ENCODE results near the gene FOXQ1.
"Not testable (repeated sequence)": the region's sequence is repeated elsewhere in the genome, so short reads cannot be mapped to it uniquely, and the experiment has no call there.

The FOXQ1 gene

DNA sequence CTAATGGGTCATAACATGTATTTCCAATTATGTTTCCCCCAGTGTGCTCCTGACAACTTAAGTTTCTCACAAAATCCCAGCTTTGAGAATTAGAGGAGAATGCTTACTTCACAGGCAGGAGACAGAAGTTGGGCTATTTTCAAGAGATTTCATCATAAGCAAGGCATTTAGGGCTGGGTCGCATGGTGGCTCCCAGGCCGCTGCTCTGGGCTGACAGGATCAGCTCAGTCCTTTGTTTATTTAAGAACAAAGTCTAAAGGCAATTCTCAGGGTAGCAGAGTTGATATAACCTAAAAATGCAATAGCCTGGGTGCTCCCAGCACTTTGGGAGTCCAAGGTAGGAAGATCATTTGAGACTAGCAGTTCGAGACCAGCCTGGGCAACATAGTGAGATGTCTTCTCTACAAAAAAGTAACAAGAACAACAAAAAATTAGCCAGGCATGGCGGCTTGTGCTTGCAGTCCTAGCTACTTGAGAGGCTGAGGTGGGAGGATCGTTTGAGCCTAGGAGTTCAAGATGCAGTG lies 10.9 kb downstream of the FOXQ1 start:
- no peak for DNase-seq

DNA sequence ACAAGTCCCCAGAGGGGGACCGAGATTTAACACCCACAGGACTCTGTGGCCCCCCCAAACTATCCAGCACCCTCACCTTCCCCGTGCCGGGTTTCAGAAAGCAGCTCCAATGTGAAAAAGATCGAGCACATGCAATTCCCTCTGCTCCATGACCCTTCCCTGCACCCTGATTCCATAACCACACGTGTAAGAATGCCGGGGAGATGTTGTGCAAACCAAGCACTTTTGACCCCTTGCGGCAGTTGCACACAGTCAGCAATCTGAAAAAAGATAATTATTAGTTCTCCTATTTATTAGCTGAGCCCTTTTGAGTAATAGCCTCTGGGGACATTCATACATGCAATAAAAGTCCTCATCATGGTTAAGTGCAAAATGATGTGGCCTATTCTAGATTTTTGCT lies 13.0 kb downstream of the FOXQ1 start:
- no peak for DNase-seq

DNA sequence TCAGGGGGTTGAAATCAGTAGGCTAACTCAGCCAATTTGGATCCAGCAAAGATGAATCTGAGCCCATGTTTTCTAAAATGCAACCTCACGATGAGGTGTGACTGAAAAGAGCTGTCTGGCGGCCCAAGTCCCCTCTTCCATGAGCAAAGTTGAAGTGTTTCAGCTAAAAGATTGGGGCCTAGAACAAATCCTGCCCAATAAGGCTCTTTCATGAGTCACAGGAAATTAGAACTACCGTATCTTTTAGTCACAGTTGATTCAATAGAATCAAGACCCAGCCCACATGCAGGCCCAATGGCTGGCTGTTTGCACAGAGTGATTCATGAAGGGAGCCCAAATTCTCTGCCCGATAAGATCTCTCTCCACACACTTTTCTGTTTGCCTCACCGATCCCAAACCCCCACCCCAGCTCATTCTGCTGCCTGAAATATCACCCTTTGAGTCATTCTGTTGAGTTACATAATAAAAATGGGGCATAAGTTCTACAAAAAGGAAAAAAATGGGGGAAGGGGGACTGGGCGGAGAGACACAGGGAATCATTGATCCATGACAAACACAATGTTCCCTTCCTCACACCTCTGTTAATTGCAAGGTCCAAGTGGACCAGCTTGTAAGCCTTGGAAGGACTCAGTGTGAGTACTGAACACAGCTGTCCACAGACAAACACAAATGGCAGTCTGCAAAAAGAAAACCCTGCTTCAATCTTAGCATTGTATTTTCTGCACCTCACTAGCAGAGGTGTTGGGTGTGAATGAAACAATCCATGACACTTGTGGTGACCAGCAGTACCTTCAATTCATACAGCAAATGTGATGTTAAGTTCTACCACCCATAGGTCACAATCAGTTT lies 13.8 kb downstream of the FOXQ1 start:
- no peak for DNase-seq

DNA sequence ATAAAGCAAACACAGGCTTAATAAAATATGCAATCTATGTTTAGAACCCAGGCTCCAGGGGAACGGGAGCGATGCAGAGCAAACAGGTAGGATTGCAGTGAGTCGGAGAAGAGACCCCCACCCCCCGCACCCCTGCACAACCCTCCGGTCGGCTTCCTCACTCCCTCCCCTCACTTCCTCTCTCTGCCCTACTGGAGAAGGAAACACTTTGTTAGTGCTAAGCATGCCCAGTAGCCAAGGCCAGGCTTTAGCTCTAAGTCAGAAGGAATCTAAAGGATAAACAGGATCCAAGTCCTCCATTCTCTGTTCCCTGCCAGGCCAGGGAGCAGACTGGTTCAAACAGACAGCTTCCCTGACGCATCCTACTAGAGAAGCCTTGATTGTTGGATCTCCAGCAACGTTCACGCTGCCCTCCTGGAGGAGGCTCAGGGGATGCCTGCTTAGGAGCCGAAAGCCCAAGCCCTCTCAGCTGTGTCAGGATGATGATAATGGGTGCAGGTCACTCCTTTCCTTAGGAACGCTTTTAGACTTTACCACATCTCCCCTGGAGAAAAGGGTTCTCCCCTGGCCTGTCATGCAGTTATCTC lies 14.7 kb downstream of the FOXQ1 start:
- no peak for DNase-seq

DNA sequence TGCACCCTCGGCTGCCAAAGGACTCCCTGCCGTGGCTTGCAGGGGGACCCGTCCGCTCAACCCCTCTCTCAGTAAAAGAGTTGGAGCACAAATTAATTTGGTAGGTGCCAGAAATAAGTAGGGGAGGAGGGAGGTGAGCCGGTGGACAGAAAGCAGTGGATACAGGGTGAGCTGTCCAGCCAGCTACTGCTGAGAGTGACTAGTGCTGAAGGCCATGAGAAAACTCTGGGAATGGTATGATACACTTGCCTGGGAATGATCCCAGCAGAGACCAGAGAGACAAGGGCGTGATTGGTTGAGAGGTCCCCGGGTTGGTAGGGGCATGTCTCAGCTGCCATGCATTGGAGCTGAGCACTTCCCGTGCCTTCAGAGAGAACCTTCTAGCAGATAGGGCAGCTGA lies 15.7 kb downstream of the FOXQ1 start:
- DNase-seq = no peak

DNA sequence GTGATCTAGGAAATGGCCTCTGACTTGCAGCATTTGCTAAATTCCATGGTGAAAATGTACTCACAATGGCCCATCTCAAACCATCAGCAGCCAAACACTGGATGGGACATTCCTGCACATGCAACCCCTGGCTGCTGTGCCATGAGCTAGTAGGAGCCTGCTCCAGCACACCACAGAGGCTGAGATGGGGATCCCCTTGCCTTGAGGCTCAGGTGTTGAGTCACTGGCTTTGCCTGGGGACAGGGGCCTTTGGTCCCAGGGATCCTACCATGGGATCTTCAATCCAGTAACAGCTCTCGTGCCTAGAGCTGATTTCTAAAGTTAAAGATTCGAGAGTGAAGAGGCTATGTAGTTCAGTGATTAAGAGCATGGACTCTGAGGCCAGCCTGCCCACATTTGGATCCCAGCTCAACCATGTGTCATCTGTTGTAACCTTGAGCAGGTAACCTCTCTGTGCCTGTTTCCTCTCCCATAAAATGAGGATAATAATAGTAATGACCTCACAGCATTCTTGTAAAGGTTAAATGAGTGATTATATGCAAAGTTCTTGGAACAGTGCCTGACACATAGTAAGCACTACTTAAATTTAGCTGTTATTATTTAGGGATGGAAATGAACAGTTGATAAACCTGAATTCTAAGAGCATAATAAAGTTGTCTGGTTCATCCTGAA lies 16.4 kb downstream of the FOXQ1 start:
- DNase-seq = no peak

DNA sequence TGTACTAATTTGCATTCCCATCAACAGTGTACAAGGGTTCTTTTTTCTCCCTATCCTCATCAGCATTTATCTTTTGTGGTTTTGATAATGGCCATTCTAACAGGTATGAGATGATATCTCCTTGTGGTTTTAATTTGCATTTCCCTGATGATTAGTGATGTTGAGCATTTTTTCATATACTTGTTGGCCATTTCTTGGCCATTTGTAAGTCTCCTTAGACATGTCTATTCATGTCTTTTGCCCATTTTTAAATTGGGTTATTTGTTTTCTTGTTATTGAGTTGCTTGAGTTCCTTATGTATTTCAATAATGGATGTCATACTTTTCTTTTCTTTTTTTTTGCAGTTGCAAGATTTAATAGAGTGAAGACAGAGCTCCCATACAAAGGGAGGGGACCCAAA lies 17.8 kb downstream of the FOXQ1 start:
- DNase-seq = no peak

DNA sequence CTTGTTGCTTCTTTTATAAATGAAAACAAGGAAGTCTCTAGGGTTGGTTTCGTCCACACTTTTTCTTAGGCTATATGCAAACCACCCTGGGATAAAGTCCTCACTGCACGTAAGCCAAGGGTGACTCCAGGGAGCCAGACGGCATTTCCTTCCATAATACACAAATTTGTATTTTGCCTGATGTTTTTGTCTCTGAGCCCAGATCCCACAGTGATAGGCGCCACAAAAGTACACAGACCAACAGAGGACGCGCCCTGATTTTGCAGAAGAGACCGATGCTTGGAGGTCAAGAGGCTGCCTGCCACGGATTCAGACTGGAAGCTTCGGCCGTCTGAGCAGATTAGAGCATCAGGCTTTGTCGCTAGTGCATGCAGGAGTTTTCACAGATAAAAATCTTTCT lies 22.8 kb downstream of the FOXQ1 start:
- DNase-seq = no peak

DNA sequence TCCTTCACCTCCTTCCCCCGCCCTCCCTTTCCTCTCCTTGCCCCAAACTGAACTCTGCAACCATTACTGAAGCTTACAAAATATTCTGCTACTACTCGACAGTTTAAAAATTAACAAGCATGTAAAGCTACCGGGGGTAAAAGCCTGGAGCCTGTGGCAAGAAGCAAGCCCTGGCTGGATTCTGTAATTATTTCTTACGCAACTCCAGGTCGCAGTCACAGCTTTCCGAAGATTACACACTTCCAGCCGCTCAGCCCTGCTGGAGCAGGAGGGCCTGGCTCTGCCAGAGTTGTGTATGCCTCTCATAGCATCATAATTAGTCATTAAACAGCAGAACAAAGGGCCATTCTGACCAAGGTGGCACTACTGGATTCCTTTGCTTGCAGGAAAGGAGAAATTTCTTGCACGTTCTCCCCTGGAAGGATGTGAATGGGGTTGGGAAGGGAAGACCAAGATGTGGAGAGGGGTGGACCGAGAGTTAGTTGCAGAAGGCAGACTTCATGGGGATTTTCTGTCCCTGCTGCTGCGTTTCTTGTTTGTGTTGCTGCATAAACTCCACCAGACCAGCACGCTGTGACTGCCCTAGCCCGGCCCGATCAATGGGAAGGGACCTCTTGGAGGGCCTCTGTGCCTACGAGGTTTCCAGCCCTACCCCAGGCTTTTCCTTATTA lies 23.6 kb downstream of the FOXQ1 start:
- no peak for DNase-seq

DNA sequence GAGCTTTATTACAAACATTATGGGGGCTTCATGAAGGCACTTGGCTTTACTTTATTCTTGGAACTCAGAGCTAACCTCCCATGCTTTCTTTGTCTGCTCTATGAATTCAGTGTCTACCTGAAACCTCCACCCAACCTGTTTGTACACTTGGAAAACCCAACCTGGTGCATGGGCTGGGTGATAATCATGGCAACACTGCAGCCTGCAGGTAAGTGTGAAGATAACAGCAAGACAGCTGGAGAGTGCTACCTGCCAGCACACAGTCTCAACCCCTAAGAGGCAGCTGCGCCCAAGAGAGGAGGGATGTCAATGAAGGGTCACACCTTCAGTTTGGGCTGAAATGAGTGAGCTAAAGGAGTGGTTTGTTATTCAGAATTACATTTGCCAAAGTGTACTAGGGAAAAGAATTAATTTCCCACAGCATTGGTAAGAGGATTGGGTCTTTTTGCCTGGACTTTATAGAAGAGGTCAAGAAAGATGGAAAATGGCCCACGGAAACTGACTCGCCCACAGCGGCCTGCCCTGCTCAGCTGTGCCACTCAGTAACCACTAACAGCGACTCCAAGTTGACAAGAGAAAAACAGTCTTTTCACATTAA lies 24.4 kb downstream of the FOXQ1 start:
- DNase-seq = no peak

DNA sequence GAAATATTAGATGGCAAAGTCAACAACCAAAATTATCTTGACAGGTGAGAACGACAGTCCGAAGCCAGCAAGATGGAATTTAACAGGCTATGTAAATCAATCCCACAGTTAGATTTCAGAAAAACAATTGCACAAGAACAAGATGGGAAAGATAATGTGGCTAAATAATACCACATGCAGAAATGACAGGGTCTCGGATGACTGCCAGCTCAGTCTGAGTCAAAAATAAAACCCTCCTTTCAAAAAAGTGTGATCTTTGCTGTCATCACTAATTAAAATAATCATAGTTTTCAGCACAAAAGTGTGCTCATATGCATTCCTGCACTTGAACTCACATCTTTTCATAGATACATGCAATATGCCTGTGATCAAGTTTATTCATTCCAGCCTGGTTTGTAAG lies 25.9 kb downstream of the FOXQ1 start:
- no peak for DNase-seq

DNA sequence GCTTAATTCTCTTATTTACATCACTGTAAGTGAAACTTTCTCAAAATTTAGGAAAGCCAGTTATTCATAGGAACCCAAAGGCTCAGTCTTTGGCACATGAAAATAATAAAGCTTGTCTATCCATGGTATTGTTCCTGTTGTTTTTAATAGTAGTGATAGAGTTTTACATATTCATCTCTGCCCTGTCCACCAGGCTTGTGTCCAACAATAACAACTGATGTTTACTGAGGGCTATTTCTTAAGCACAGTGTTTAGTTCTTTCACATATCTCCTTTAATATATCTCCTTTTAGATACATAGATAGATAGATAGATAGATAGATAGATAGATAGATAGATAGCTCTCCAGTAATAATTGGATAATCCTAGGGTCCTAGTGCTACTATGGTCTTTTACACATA lies 34.2 kb downstream of the FOXQ1 start:
- no peak for DNase-seq

DNA sequence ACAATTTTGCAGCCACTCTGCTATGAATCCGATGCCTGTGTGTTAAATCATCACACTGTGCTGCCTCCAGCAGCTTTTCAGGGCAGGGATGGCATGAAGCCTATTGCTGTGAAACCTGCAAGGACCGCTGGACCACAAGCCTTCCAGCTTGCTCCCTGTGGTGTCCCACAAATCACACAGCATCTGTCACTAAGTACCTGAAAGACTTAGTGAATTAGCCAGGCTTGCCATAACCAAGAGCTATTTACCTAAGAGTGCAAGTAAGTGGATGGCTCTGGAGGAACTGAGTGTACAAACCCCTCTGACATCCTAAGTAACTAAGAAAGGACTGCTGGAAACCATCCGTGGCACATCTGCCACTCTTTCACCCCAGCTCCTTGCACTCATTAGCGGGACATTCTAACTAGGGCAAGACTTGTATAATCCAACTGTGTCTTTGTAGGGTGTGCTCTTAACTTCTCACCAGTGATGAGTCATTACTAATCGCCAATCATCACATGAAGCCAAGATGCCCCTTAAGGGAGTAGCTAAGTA lies 34.7 kb downstream of the FOXQ1 start:
- DNase-seq = no peak

DNA sequence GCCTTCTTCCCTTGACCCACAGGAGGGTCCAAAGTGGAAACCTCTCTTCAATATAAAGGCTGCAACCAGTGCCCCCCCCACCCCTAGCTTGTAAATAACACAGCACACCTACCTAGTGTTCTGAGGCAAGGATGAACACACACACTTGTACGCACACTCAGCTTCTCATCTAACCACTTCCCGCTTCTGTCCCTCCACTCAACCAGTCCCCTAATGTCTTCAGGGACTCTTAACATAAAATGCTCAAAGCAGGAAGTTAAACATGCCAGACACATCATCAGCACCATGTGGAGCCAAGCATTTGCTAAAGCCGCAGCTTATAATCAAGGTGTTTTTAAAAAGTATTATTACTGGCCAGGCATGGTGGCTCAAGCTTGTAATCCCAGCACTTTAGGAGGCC lies 35.3 kb downstream of the FOXQ1 start:
- DNase-seq = no peak

DNA sequence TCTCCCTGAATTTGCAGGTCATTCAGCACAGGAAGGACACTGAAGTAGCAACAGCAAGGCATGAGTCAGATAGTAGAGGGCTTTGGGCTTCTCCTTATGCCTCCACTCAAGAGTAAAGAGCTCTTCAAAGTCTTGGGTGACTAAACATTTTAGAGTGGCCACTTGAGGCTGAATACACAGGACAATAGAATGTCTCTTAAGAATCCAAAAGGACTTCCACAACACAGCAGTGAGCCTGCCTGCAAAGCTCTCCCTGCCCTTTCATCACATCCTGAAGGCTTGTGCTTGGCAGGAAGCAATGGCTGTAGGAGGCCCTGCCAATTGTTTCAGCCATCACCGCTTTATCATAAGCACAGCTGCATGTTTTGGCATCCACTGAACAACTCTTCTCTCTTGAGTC lies 36.8 kb downstream of the FOXQ1 start:
- no peak for DNase-seq

DNA sequence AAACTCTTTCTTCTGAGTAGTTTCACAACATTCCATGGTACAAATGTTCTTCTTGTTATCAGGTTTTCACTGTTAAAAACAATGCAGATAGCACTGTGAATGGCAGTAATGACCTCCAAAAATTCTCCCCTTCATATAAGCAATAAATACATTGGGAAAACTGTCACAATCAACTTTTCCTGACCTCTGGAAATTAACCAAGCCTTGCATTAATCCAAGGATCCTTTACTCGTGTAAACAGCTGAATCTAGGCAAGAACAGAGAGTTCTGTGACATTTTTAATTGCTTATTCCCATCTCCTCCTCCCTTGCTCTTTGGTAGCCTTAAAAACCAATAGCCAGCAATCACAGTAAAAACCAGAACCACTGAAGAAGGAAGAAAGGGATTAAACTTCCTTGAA lies 37.8 kb downstream of the FOXQ1 start:
- no peak for DNase-seq

DNA sequence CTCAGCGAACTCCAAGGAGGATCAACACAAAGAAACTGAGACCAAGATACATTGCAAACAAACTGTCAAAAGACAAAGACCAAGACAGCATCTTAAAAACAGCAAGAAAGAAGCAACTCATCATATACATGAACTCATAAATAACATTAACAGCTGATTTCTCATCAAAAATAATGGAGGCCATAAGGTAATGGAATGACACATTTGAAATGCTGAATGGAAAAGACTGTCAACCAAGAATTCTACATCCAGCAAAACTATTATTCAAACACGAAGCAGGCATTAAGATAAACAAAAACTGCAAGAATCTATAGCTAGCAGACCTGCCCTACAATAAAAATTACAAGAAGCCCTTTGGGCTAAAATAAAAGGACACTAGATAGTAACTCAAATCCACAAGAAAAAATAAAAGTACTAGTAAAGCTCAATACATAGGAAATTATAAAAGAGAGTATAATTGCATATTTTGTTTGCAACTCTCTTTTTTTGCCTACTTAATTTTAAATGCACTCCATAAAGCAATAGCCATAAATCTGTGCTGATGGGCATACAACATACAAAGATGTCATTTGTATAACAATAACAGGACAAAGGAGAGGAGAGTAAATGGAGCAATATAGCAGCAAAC lies 39.6 kb downstream of the FOXQ1 start:
- DNase-seq = no peak

DNA sequence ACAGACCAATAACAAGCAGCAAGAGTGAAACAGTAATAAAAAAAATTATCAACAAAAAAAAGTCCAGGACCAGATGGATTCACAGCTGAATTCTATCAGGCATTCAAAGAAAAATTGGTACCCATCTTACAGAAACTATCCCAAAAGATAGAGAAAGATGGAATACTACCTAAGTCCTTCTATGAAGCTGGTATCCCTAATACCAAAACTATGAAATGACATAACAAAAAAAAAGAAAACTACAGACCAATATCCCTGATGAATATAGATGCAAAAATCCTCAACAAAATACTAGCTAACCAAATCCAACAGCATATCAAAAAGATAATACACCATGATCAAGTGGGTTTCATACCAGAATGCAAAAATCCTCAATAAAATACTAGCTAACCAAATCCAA lies 43.2 kb downstream of the FOXQ1 start:
- not testable (repeated sequence) for DNase-seq

DNA sequence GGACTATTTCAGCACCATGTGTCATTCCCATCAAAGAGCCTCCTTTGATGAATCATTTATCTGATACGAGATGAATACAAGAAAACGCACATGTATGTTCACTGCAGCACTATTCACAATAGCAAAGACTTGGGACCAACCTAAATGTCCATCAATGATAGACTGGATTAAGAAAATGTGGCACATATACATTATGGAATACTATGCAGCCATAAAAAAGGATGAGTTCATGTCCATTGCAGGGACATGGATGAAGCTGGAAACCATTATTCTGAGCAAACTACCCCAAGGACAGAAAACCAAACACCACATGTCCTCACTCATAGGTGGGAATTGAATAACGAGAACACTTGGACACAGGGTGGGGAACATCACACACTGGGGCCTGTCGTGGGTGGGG lies 49.8 kb downstream of the FOXQ1 start:
- not testable (repeated sequence) for DNase-seq

DNA sequence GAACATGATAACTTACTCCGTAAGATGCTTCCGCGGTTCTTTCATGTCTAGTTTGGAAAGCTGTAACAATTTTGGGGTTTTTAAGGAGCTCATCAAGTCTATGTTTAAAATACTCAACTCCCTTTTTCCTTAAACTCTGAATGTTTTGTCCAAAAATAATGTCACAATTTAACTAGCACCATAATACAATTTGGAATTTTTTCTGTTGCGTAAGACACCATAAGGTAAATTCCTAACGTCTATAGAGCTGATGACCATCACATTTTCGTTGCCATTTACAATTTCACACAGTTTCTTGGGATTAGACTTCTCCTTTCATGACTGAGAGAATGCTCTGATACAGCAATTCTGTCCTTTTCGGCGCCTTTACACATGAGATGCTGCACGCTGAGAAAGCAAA lies 50.7 kb downstream of the FOXQ1 start:
- DNase-seq = no peak

DNA sequence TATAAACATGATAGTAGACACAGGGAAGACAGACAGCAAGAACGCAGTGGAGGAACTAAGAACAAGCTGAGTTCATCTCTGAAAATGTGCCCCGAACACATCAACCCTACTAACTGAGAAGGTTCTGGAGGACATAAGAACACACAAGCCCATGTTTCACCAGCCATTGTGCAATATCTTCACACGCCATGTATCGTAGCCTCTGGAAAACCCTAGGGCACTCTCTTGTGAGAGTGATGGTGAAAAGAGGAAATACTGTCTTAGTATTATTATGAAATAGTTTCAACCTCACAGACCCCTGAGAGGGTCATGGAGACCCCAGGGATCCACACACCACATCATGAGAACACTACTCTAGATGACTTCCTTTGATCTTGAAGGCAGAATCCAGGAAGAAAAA lies 51.4 kb downstream of the FOXQ1 start:
- no peak for DNase-seq

Data from retina (tissue), 1 donor.